ENCODE results near the gene GATAD2B.

GATAD2B gene

DNA sequence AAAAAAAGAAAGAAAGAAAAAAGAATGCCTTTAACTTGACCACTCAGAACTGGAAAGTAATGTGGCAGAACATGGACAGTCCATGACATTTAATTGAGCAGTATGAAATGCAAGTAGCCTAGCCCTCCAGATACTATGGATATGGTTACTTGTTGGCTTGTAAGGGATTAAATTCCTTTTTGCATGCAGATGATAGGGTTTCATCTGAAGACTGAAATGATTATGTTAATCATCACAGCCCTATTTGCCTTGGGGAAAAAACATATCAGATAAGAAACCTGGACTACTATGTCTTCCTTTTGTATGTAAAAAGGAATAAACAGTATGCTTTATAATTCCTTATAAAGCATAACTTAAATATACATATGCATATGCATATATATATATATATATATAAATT is 66.0 kb downstream of the GATAD2B start:
- no peak for TF ChIP-seq PPARA (CRISPR knock-in tag; IDR thresholded peaks at IDR 0.05; ENCODE audit: borderline replicate concordance)
- no peak for TF ChIP-seq ESRRG (CRISPR knock-in tag; IDR thresholded peaks at IDR 0.05)
- TF ChIP-seq OSR1 (CRISPR knock-in tag; IDR thresholded peaks at IDR 0.05): no peak
- ATAC-seq: no peak

- ATAC-seq: no peak
- TF ChIP-seq CSDC2 (CRISPR knock-in tag; IDR thresholded peaks at IDR 0.05) (no peak), ZFP3 (CRISPR knock-in tag; IDR thresholded peaks at IDR 0.05) (no peak)
Measured at GRCh38 chr1:153852170-153852569, 70.6 kb downstream of the GATAD2B start.

DNA sequence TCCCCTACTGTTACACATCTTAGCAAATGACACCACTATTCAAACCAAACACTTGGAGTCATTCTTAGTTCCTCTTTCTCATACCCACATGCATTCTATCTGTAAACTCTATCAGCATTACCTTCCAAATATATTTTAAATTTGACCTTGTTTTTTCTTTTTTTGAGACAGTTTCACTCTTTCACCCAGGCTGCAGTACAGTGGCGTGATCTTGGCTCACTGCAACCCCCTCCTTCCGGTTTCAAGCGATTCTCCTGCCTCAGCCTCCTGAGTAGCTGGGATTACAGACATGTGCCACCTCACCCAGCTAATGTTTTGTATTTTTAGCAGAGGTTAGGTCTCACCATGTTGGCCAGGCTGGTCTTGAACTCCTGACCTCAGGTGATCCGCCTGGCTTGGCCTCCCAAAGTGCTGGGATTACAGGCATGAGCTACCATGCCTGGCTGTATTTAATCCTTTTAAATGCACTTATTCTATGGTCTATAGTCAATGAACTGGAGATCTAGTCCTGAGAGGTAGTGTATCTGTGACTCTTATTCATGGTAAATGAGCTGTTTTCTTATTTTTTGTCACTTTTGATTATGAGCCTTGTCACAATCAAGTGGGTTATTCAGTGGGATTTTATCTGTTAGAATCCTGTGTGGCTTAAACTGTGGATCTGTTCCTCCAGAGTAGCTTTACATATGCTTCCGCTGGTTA is 73.1 kb downstream of the GATAD2B start:
- no peak for TF ChIP-seq TOX (CRISPR knock-in tag; IDR thresholded peaks at IDR 0.05; ENCODE audit: borderline replicate concordance)
- TF ChIP-seq ZFP3 (CRISPR knock-in tag; IDR thresholded peaks at IDR 0.05): no peak
- TF ChIP-seq ZC3H10 (CRISPR knock-in tag; IDR thresholded peaks at IDR 0.05): no peak
- TF ChIP-seq CSDC2 (CRISPR knock-in tag; IDR thresholded peaks at IDR 0.05): no peak
- no peak for TF ChIP-seq TCF4 (CRISPR knock-in tag; IDR thresholded peaks at IDR 0.05; ENCODE audit: borderline replicate concordance)
- no peak for TF ChIP-seq POU6F1 (CRISPR knock-in tag; IDR thresholded peaks at IDR 0.05; ENCODE audit: borderline replicate concordance, low read depth)
- no peak for TF ChIP-seq ZNF565 (CRISPR knock-in tag; conservative IDR thresholded peaks at IDR 0.05; ENCODE audit: low read depth)
- no peak for TF ChIP-seq ARNTL (CRISPR knock-in tag; IDR thresholded peaks at IDR 0.05; ENCODE audit: borderline replicate concordance, low read depth)
- TF ChIP-seq SNAI2 (CRISPR knock-in tag; IDR thresholded peaks at IDR 0.05): no peak
- TF ChIP-seq PPARA (CRISPR knock-in tag; IDR thresholded peaks at IDR 0.05; ENCODE audit: borderline replicate concordance): no peak
- TF ChIP-seq, protein P1, sequence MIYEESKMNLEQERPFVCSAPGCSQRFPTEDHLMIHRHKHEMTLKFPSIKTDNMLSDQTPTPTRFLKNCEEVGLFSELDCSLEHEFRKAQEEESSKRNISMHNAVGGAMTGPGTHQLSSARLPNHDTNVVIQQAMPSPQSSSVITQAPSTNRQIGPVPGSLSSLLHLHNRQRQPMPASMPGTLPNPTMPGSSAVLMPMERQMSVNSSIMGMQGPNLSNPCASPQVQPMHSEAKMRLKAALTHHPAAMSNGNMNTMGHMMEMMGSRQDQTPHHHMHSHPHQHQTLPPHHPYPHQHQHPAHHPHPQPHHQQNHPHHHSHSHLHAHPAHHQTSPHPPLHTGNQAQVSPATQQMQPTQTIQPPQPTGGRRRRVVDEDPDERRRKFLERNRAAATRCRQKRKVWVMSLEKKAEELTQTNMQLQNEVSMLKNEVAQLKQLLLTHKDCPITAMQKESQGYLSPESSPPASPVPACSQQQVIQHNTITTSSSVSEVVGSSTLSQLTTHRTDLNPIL (CRISPR knock-in tag; IDR thresholded peaks at IDR 0.05; ENCODE audit: low read depth): no peak
- no peak for TF ChIP-seq GLIS3 (CRISPR knock-in tag; IDR thresholded peaks at IDR 0.05)
- TF ChIP-seq, protein P2, sequence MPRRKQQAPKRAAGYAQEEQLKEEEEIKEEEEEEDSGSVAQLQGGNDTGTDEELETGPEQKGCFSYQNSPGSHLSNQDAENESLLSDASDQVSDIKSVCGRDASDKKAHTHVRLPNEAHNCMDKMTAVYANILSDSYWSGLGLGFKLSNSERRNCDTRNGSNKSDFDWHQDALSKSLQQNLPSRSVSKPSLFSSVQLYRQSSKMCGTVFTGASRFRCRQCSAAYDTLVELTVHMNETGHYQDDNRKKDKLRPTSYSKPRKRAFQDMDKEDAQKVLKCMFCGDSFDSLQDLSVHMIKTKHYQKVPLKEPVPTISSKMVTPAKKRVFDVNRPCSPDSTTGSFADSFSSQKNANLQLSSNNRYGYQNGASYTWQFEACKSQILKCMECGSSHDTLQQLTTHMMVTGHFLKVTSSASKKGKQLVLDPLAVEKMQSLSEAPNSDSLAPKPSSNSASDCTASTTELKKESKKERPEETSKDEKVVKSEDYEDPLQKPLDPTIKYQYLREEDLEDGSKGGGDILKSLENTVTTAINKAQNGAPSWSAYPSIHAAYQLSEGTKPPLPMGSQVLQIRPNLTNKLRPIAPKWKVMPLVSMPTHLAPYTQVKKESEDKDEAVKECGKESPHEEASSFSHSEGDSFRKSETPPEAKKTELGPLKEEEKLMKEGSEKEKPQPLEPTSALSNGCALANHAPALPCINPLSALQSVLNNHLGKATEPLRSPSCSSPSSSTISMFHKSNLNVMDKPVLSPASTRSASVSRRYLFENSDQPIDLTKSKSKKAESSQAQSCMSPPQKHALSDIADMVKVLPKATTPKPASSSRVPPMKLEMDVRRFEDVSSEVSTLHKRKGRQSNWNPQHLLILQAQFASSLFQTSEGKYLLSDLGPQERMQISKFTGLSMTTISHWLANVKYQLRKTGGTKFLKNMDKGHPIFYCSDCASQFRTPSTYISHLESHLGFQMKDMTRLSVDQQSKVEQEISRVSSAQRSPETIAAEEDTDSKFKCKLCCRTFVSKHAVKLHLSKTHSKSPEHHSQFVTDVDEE (CRISPR knock-in tag; IDR thresholded peaks at IDR 0.05): no peak
- no peak for TF ChIP-seq ISL1 (CRISPR knock-in tag; IDR thresholded peaks at IDR 0.05)
- no peak for TF ChIP-seq ZFP30 (CRISPR knock-in tag; IDR thresholded peaks at IDR 0.05)
- no peak for TF ChIP-seq ESRRG (CRISPR knock-in tag; IDR thresholded peaks at IDR 0.05)
- TF ChIP-seq PATZ1 (CRISPR knock-in tag; IDR thresholded peaks at IDR 0.05; ENCODE audit: borderline replicate concordance): no peak
- TF ChIP-seq ZNF70 (CRISPR knock-in tag; IDR thresholded peaks at IDR 0.05): no peak
- TF ChIP-seq OSR1 (CRISPR knock-in tag; IDR thresholded peaks at IDR 0.05): no peak
- TF ChIP-seq BACH2 (CRISPR knock-in tag; IDR thresholded peaks at IDR 0.05; ENCODE audit: borderline replicate concordance): no peak
- no peak for ATAC-seq

GRCh38 chr1:153848805-153849204 is 74.0 kb downstream of the GATAD2B start:
- TF ChIP-seq, protein P1 (CRISPR knock-in tag; IDR thresholded peaks at IDR 0.05; ENCODE audit: low read depth): no peak
- no peak for TF ChIP-seq ZFP3 (CRISPR knock-in tag; IDR thresholded peaks at IDR 0.05)
- TF ChIP-seq ZC3H10 (CRISPR knock-in tag; IDR thresholded peaks at IDR 0.05): no peak
- TF ChIP-seq BACH2 (CRISPR knock-in tag; IDR thresholded peaks at IDR 0.05; ENCODE audit: borderline replicate concordance): no peak
- TF ChIP-seq, protein P3, sequence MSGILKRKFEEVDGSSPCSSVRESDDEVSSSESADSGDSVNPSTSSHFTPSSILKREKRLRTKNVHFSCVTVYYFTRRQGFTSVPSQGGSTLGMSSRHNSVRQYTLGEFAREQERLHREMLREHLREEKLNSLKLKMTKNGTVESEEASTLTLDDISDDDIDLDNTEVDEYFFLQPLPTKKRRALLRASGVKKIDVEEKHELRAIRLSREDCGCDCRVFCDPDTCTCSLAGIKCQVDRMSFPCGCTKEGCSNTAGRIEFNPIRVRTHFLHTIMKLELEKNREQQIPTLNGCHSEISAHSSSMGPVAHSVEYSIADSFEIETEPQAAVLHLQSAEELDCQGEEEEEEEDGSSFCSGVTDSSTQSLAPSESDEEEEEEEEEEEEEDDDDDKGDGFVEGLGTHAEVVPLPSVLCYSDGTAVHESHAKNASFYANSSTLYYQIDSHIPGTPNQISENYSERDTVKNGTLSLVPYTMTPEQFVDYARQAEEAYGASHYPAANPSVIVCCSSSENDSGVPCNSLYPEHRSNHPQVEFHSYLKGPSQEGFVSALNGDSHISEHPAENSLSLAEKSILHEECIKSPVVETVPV (CRISPR knock-in tag; IDR thresholded peaks at IDR 0.05): no peak
- TF ChIP-seq OSR1 (CRISPR knock-in tag; IDR thresholded peaks at IDR 0.05): no peak
- TF ChIP-seq PATZ1 (CRISPR knock-in tag; IDR thresholded peaks at IDR 0.05; ENCODE audit: borderline replicate concordance): no peak
- no peak for ATAC-seq
